ENCODE data around the gene FAM53C.

The FAM53C gene

GRCh38 chr5:138354926-138355378 lies 16.9 kb downstream of the FAM53C start:
- H3K4me3 ChIP-seq (ENCODE audit: control insufficient read depth, low read depth, low read length), result no peak overlapping the region; the same call in 1 of the 2 replicates
- peak; percentile 19 for TF ChIP-seq CTCF (IDR thresholded peaks at IDR 0.05; ENCODE audit: control insufficient read depth, insufficient read depth, low read depth, low read length, missing control alignments)
- peak; percentile 79 for DNase-seq (ENCODE audit: low read depth)

GRCh38 chr5:138359621-138360020 lies 21.6 kb downstream of the FAM53C start:
- no peak overlapping the region for H3K4me3 ChIP-seq (ENCODE audit: control insufficient read depth, low read depth, low read length)
- TF ChIP-seq CTCF (IDR thresholded peaks at IDR 0.05; ENCODE audit: control insufficient read depth, insufficient read depth, low read depth, low read length, missing control alignments), result no peak
- DNase-seq (ENCODE audit: low read depth), result no peak

GRCh38 chr5:138360941-138361452 lies 22.9 kb downstream of the FAM53C start:
- DNase-seq (ENCODE audit: low read depth), result no peak
- no peak overlapping the region for H3K4me3 ChIP-seq (ENCODE audit: control insufficient read depth, low read depth, low read length)
- TF ChIP-seq CTCF (IDR thresholded peaks at IDR 0.05; ENCODE audit: control insufficient read depth, insufficient read depth, low read depth, low read length, missing control alignments), result no peak

DNA sequence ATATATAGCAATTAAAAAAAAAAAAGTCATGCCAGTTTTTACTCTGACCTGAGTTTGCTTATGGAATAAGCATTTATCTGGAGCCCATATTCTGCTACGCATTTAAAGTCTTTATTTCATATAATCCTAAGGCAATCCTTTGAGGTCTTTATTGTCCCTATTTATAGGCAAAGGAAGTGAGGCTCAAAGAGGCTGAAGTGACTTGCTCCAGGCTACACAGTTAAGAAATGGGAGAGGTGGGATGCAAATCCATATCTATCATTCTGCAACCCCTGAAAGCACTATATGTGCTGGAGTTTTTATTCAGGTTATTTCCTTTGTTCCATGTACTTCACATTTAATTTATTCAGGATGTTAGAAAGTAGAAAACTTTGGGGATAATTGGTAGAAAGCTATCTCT lies 26.5 kb downstream of the FAM53C start:
- no peak for DNase-seq (ENCODE audit: low read depth)
- TF ChIP-seq CTCF (IDR thresholded peaks at IDR 0.05; ENCODE audit: control insufficient read depth, insufficient read depth, low read depth, low read length, missing control alignments), result no peak
- H3K4me3 ChIP-seq (ENCODE audit: control insufficient read depth, low read depth, low read length), result no peak overlapping the region

DNA sequence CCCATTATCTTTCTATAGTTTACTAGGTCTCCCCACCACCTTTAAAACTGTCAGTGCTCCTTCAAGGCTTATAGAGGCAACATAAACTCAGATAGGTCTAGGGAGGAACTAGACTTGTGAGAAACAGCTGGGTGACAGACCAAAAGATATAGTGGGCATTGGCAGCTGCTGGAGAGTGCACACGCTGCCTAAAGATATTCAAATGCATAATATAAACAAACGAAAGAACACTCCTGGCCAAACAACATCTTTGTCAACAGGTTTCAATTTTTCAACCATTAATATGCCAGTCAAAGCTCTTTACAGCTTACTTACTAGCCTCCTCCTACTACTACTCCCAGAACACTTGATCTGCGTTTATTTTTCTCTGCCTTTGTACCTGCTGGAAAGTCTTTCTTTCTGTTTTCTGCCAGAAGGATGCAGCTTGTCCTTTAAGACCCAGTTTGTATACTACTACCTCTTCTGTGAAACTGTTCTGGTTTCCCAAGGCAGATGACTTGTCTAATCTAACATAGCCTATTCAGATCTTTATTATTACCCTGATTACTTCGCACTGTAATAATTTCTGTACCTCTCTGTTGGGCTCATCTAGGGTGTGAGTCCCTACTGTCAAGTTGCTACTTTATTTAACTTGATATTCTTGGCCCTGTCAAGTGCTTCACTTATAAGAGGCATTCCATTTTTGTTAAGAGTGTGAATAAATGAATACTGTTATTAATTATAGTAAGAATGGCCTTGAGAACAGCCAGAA lies 28.7 kb downstream of the FAM53C start:
- no peak overlapping the region for H3K4me3 ChIP-seq (ENCODE audit: control insufficient read depth, low read depth, low read length)
- no peak for DNase-seq (ENCODE audit: low read depth)
- TF ChIP-seq CTCF (IDR thresholded peaks at IDR 0.05; ENCODE audit: control insufficient read depth, insufficient read depth, low read depth, low read length, missing control alignments), result no peak

- H3K4me3 ChIP-seq (ENCODE audit: control insufficient read depth, low read depth, low read length), result no peak overlapping the region
- TF ChIP-seq CTCF (IDR thresholded peaks at IDR 0.05; ENCODE audit: control insufficient read depth, insufficient read depth, low read depth, low read length, missing control alignments), result no peak
These were observed 31.2 kb downstream of the FAM53C start for GRCh38 chr5:138369261-138369660.

More at GRCh38 chr5:138369261-138369660, 31.2 kb downstream of the FAM53C start:
- DNase-seq (ENCODE audit: low read depth), result no peak
